H9 (cell line): ENCODE data around the gene NRBF2. TPM values are rescaled to one million over a fixed set of nuclear protein-coding genes. Genes with fewer than 3 reads are reported as not detected.

ENCODE experiments used
- DNase-seq: peaks from one replicate; pipeline ENCODE4 v3.0.0-alpha.2; 2017
- H2AFZ ChIP-seq: one replicate; pipeline ENCODE4 v1.6.1; 2013; ENCODE audit warnings: mild to moderate bottlenecking, low read length, control low read depth, moderate library complexity
- H2AK5ac ChIP-seq: 2 replicates; pipeline ENCODE4 v1.6.1; 2013; ENCODE audit warnings: low read length, control low read depth, mixed read lengths; ENCODE audit not compliant: insufficient read length
- H2BK120ac ChIP-seq: one replicate; pipeline ENCODE4 v1.6.1; 2013; ENCODE audit warnings: low read depth, mild to moderate bottlenecking, low read length, control low read depth, inconsistent platforms; ENCODE audit not compliant: poor library complexity, severe bottlenecking
- H2BK12ac ChIP-seq: 2 replicates; pipeline ENCODE4 v1.6.1; 2013; ENCODE audit warnings: low read length, control low read depth, mixed read lengths, low read depth; ENCODE audit not compliant: insufficient read length
- H2BK15ac ChIP-seq: 2 replicates; pipeline ENCODE4 v1.6.1; 2013; ENCODE audit warnings: low read depth, low read length, control low read depth
- H2BK20ac ChIP-seq: one replicate; pipeline ENCODE4 v1.6.1; 2013; ENCODE audit warnings: low read depth, mild to moderate bottlenecking, low read length, control low read depth, inconsistent platforms; ENCODE audit not compliant: poor library complexity, severe bottlenecking
- H2BK5ac ChIP-seq: 2 replicates; pipeline ENCODE4 v1.6.1; 2013; ENCODE audit warnings: low read length, control low read depth, mixed read lengths; ENCODE audit not compliant: insufficient read length
- H3K14ac ChIP-seq: 2 replicates; pipeline ENCODE4 v1.6.1; 2013; ENCODE audit warnings: low read length, control low read depth; ENCODE audit not compliant: insufficient read depth
- H3K18ac ChIP-seq: 2 replicates; pipeline ENCODE4 v1.6.1; 2013; ENCODE audit warnings: low read depth, mild to moderate bottlenecking, mixed read lengths, low read length, control low read depth; ENCODE audit not compliant: insufficient read length
- H3K23ac ChIP-seq: 2 replicates; pipeline ENCODE4 v1.6.1; 2013; ENCODE audit warnings: low read length, control low read depth, mixed read lengths, low read depth; ENCODE audit not compliant: insufficient read length
- H3K23me2 ChIP-seq: 2 replicates; pipeline ENCODE4 v1.6.1; 2013; ENCODE audit warnings: low read depth, mild to moderate bottlenecking, mixed read lengths, low read length, control low read depth; ENCODE audit not compliant: insufficient read length, poor library complexity, severe bottlenecking
- H3K27ac ChIP-seq: 2 replicates; pipeline ENCODE4 v1.5.1; 2013; ENCODE audit warnings: low read length, control low read depth, mixed read lengths, low read depth; ENCODE audit not compliant: insufficient read length
- H3K27me3 ChIP-seq: 2 replicates; pipeline ENCODE4 v1.6.1; 2013; ENCODE audit warnings: low read length, control low read depth, inconsistent platforms; ENCODE audit not compliant: insufficient read depth
- H3K4ac ChIP-seq: 2 replicates; pipeline ENCODE4 v1.6.1; 2013; ENCODE audit warnings: low read depth, mild to moderate bottlenecking, control low read depth, inconsistent platforms, low read length, moderate library complexity
- H3K4me1 ChIP-seq: 2 replicates; pipeline ENCODE4 v1.6.1; 2013; ENCODE audit warnings: low read length, control low read depth, inconsistent platforms; ENCODE audit not compliant: insufficient read depth
- H3K4me2 ChIP-seq: 2 replicates; pipeline ENCODE4 v1.6.1; 2013; ENCODE audit warnings: low read length, control low read depth, mixed read lengths; ENCODE audit not compliant: insufficient read length, insufficient read depth
- H3K56ac ChIP-seq: 2 replicates; pipeline ENCODE4 v1.6.1; 2013; ENCODE audit warnings: low read depth, mild to moderate bottlenecking, mixed read lengths, low read length, control low read depth; ENCODE audit not compliant: insufficient read length
- H3K79me1 ChIP-seq: 2 replicates; pipeline ENCODE4 v1.6.1; 2013; ENCODE audit warnings: low read depth, mild to moderate bottlenecking, moderate library complexity, low read length, control low read depth, inconsistent platforms; ENCODE audit not compliant: insufficient read depth, poor library complexity, severe bottlenecking
- H3K79me2 ChIP-seq: 2 replicates; pipeline ENCODE4 v1.6.1; 2013; ENCODE audit warnings: low read length, control low read depth, inconsistent platforms; ENCODE audit not compliant: insufficient read depth
- H3K9ac ChIP-seq: 2 replicates; pipeline ENCODE4 v1.6.1; 2013; ENCODE audit warnings: low read length, control low read depth, mixed read lengths; ENCODE audit not compliant: insufficient read length; ENCODE audit errors: extremely low read depth
- H3K9me3 ChIP-seq: one replicate; pipeline ENCODE4 v1.6.1; 2013; ENCODE audit warnings: low read depth, low read length, inconsistent platforms; ENCODE audit not compliant: control insufficient read depth
- H3T11ph ChIP-seq: one replicate; pipeline ENCODE4 v1.6.1; 2013; ENCODE audit warnings: mild to moderate bottlenecking, low read length, control low read depth, inconsistent platforms
- H4K20me1 ChIP-seq: one replicate; pipeline ENCODE4 v1.6.1; 2013; ENCODE audit not compliant: control insufficient read depth, insufficient read length, insufficient read depth
- H4K5ac ChIP-seq: 2 replicates; pipeline ENCODE4 v1.6.1; 2013; ENCODE audit warnings: low read depth, mild to moderate bottlenecking, mixed read lengths, low read length, control low read depth; ENCODE audit not compliant: insufficient read length
- H4K8ac ChIP-seq: replicated peaks from 2 replicates; pipeline ENCODE4 v1.6.1; 2013; ENCODE audit warnings: low read length, control low read depth, mixed read lengths, low read depth; ENCODE audit not compliant: insufficient read length
- H4K91ac ChIP-seq: 2 replicates; pipeline ENCODE4 v1.6.1; 2013; ENCODE audit warnings: low read depth, mild to moderate bottlenecking, moderate library complexity, mixed read lengths, low read length, control low read depth; ENCODE audit not compliant: insufficient read length
- H3K27ac Mint-ChIP-seq, 3 experiments: 2 replicates in 2 of 3; 3 replicates in 1 of 3; pipeline ENCODE4 v1.8.0; 2020 to 2021; ENCODE audit warnings: mixed read lengths in 3 of 3, mild to moderate bottlenecking in 1 of 3, moderate library complexity in 1 of 3
- H3K27me3 Mint-ChIP-seq: 2 replicates; pipeline ENCODE4 v1.8.0; 2021; ENCODE audit warnings: low read depth, mild to moderate bottlenecking, moderate library complexity, mixed read lengths
- H3K36me3 Mint-ChIP-seq, 3 experiments: 2 replicates in 2 of 3; 3 replicates in 1 of 3; pipeline ENCODE4 v1.8.0; 2020 to 2021; ENCODE audit warnings: low read depth in 3 of 3, mixed read lengths in 3 of 3; ENCODE audit not compliant: insufficient read depth in 1 of 3
- H3K4me1 Mint-ChIP-seq, 2 experiments: 2 replicates each; pipeline ENCODE4 v1.8.0; 2020; ENCODE audit warnings: mixed read lengths in 2 of 2
- H3K4me3 Mint-ChIP-seq, 2 experiments: 2 replicates in 1 of 2; 3 replicates in 1 of 2; pipeline ENCODE4 v1.8.0; 2020 to 2021; ENCODE audit warnings: mild to moderate bottlenecking in 2 of 2, mixed read lengths in 2 of 2, moderate library complexity in 1 of 2
- H3K9me3 Mint-ChIP-seq, 2 experiments: 2 replicates in 1 of 2; 3 replicates in 1 of 2; pipeline ENCODE4 v1.8.0; 2020; ENCODE audit warnings: mild to moderate bottlenecking in 2 of 2, mixed read lengths in 2 of 2, moderate library complexity in 1 of 2
- CTCF ChIP-seq: fragments of 200-600 bp; sonication (generic); conservative IDR thresholded peaks from 3 replicates; pipeline ENCODE4 v1.8.0; 2021; ENCODE audit warnings: antibody characterized with exemption, mild to moderate bottlenecking
- WGBS: extraction: QIAGEN DNeasy Blood & Tissue Kit; methylation state at CpG from one replicate; pipeline ENCODE4 v1.1.7; 2013; ENCODE audit warnings: missing lambda C conversion rate, low lambda C conversion rate, mixed read lengths; ENCODE audit not compliant: insufficient read length; ENCODE audit errors: extremely low coverage; 5-methylcytosine and 5-hydroxymethylcytosine counted together
- total RNA-seq: library from RNA; stranded (reverse); gene quantifications from 2 replicates; pipeline ENCODE4 v1.2.1, GENCODE V29; 2021

NRBF2 gene
- total RNA-seq, 1 experiment from 2014 or later = 30.1 TPM

GRCh38 chr10:63094405-63094804 is 38.7 kb upstream of the NRBF2 start:
- Histone ChIP-seq H3T11ph (no peak overlapping the region), H3K79me1 (no peaks in the 10 kb centered on the region), H4K8ac (no peak overlapping the region), H3K79me2 (no peaks in the 10 kb centered on the region), H3K27ac (no peak overlapping the region), H2AK5ac (no peak overlapping the region), H3K27me3 (no peaks in the 10 kb centered on the region), H2BK5ac (no peak overlapping the region), H3K23me2 (no peaks in the 10 kb centered on the region), H4K91ac (no peak overlapping the region), H3K23ac (no peak overlapping the region), H3K9ac (no peak overlapping the region), H3K9me3 (no peaks in the 10 kb centered on the region), H2BK12ac (no peak overlapping the region), H2AFZ (no peak overlapping the region), H3K4me1 (no peaks in the 10 kb centered on the region), H3K14ac (no peak overlapping the region), H4K20me1 (no peaks in the 10 kb centered on the region), H3K18ac (no peak overlapping the region), H3K4ac (no peak overlapping the region), H4K5ac (no peak overlapping the region), H3K56ac (no peak overlapping the region), H2BK120ac (no peak overlapping the region), H2BK20ac (no peak overlapping the region), H3K4me2 (no peak overlapping the region), H2BK15ac (no peak overlapping the region)
- no peak overlapping the region for H3K27ac Mint-ChIP-seq
- H3K27me3 Mint-ChIP-seq = no peaks in the 10 kb centered on the region
- no CpG with 5 or more reads among the region's 2 CpGs for WGBS
- H3K4me3 Mint-ChIP-seq = no peak overlapping the region
- DNase-seq = no peak
- no peaks in the 10 kb centered on the region for H3K4me1 Mint-ChIP-seq
- no peaks in the 10 kb centered on the region; a peak in 2 of 5 replicates for H3K9me3 Mint-ChIP-seq
- H3K36me3 Mint-ChIP-seq = no peaks in the 10 kb centered on the region
- TF ChIP-seq CTCF = no peak
